ENCODE measurements around the gene ZFP3. TPM values are rescaled to one million over a fixed set of nuclear protein-coding genes. Genes with fewer than 3 reads are reported as not detected.
"Not testable (repeated sequence)": the region's sequence is repeated elsewhere in the genome, so short reads cannot be mapped to it uniquely, and the experiment has no call there.

Gene ZFP3
- total RNA-seq, 1 donor from 2014 or later: 0.83 TPM

DNA sequence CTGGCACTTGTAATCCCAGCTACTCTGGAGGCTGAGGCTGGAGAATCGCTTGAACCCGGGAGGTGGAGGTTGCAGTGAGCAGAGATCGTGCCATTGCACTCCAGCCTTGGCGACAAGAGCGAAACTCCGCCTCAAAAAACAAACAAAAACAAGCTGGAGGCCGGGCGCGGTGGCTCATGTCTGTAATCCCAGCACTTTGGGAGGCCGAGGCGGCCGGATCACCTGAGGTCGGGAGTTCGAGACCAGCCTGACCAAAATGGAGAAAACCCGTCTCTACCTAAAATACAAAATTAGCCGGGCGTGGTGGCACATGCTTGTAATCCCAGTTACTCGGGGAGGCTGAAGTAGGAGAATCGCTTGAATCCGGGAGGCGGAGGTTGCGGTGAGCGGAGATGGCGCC lies 992 bp upstream of the ZFP3 start:
- DNase-seq (ENCODE audit: low spot score); ATAC-seq: not testable (repeated sequence)

DNA sequence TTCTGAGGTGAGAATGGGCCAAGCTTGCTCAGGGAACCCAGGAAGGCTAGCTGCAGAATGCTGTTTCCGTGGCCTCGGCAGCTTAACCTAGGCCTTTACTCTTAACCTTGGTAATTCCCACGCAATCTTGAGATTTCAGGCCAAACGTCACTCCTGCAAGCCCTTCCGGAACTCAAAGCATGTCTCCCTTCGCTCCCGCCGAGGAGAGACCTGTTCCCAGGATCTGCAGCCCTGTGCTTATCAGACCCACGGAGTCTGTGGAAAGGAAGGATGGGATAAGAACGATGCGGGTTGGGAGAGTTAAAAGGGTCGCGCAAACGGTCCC lies 524 bp upstream of the ZFP3 start:
- DNase-seq (ENCODE audit: low spot score) (no peak), ATAC-seq (peak; percentile 24)

- DNase-seq (ENCODE audit: low spot score) (no peak), ATAC-seq (no peak)
Measured at GRCh38 chr17:5080591-5080990, 2.3 kb downstream of the ZFP3 start.

DNA sequence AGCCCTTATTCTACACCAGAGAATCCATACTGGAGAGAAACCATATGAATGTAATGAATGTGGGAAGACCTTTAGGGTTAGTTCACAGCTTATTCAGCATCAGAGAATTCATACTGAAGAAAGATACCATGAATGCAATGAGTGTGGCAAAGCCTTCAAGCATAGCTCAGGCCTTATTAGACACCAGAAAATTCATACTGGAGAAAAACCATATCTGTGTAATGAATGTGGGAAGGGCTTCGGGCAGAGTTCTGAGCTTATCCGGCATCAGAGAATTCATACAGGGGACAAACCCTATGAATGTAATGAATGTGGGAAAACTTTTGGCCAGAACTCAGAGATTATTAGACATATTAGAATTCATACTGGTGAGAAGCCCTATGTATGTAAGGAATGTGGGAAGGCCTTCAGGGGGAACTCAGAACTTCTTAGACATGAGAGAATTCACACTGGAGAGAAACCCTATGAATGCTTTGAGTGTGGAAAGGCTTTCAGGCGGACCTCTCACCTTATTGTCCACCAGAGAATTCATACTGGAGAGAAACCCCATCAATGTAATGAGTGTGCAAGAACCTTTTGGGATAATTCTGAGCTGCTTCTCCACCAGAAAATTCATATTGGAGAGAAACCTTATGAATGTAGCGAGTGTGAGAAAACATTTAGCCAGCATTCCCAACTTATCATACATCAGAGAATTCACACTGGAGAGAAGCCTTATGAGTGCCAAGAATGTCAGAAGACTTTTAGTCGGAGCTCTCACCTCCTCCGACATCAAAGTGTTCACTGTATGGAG lies 14.1 kb downstream of the ZFP3 start:
- DNase-seq (ENCODE audit: low spot score) (no peak), ATAC-seq (no peak)

DNA sequence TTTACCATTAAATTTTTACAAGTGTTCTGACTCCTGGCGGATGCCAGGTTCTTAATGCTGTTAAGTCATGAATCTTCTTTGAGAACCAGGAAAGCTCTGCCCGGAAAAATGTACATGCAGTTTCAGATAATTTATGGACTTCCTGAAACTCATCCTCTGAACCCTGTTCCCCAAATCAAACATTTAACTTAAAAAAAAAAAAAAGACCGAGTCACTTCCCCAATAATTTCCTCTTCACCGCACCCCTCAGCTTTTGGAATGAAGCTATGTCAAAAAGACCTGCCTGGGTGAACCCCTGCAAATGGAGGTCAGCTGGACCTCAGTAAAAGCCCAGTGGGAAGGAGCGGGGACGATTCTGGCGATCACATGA lies 18.4 kb downstream of the ZFP3 start:
- no peak for DNase-seq (ENCODE audit: low spot score)

DNA sequence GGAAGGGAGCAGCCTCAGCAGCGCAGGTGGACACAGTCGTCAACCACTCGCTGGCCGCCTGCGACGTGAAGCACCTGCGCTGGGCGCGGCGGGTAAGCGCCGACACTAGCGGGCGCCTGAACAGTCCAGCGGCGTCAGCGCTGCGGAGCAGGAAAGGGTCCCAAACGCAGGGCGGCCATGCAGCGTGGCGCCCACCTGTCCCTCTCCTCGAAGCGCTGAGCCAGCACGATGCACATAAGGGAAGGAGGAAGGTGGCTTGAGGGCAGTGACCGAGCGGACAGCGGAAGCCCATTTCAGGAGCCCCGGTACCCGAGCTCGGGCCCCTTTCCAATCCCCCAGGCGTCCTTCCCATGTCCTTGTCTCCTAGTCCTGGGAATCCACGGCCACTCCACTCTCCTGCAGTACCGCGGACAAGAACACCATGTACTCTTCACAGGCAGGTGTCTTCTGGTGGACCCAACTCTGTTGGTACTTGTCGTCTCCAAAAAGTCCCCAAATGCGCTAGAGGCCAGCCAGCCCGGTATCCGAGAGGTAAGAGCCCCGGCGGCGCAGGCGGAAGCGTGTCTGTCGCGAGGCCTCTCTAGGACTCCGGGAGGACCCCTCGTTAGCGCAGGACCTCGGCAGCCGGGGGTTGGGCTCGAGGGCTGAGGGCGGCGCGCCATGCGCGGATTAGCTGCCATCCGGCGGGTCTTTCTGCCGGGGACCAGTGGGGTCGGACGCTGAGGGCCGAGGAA lies 19.0 kb downstream of the ZFP3 start:
- DNase-seq (ENCODE audit: low spot score): peak; percentile 51
- peak; percentile 70 for ATAC-seq

More for the DNA sequence above, 18.4 kb downstream of the ZFP3 start:
- no peak for ATAC-seq

DNA sequence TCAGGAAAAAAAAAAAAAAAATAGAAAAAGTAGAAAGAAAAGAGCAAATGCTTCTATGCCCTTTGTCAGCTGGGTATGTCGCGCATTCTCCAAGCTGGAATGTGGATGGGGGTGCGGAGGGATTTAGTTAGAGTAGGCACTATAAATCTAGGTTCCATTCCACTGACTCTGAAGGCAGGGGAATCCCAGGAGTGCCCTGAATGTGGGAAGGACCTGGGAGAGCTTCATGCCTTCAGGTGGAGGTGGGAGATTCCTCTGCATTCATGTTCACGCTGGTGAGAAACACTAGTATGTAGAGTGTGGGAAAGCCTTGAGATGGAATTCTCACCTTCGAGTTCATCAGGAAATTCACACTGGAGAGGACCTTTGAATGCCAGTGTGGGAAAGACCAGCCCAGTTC lies 21.0 kb downstream of the ZFP3 start:
- DNase-seq (ENCODE audit: low spot score) (no peak), ATAC-seq (no peak)

- DNase-seq (ENCODE audit: low spot score) (no peak), ATAC-seq (no peak)
Measured at GRCh38 chr17:5100832-5101231, 22.6 kb downstream of the ZFP3 start.

- DNase-seq (ENCODE audit: low spot score) (no peak), ATAC-seq (no peak)
Measured at GRCh38 chr17:5110816-5111215, 32.5 kb downstream of the ZFP3 start.

GRCh38 chr17:5111402-5112204 lies 33.3 kb downstream of the ZFP3 start, which contains the start of gene ZNF232:
ZNF232 (minus strand) TSS chr17:5111878; CDS start chr17:5111822, 56 bp downstream.
- ATAC-seq (peak; percentile 98), DNase-seq (ENCODE audit: low spot score) (peak; percentile 97)

- ATAC-seq: no peak
- DNase-seq (ENCODE audit: low spot score): no peak
Measured at GRCh38 chr17:5115673-5116651, 37.7 kb downstream of the ZFP3 start, which contains the start of gene USP6. USP6 (plus strand) TSS chr17:5116032; CDS start chr17:5130368, 14,336 bp downstream.

DNA sequence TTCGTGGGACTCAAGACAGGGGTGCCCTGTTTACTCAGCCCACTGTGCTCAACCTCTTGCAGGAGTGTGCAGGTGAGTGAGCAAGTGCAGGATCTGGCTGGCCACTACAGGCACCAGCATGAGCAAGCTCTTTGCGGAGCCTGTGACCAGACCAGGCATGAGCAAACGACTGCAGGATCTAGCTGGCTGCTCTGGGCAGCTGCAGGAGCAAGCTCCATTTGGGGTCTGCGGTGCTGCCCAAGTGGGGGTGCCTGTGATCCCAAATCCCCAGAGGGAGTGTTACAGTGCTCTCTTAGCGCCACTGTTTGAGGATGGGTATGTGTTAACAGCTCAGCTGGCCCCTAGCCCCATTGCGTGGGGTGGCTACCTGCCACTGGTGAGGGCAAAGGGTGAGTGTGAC lies 40.0 kb downstream of the ZFP3 start:
- no peak for ATAC-seq
- DNase-seq (ENCODE audit: low spot score): no peak

- ATAC-seq (no peak), DNase-seq (ENCODE audit: low spot score) (no peak)
Measured at GRCh38 chr17:5120036-5120435, 41.8 kb downstream of the ZFP3 start.

DNA sequence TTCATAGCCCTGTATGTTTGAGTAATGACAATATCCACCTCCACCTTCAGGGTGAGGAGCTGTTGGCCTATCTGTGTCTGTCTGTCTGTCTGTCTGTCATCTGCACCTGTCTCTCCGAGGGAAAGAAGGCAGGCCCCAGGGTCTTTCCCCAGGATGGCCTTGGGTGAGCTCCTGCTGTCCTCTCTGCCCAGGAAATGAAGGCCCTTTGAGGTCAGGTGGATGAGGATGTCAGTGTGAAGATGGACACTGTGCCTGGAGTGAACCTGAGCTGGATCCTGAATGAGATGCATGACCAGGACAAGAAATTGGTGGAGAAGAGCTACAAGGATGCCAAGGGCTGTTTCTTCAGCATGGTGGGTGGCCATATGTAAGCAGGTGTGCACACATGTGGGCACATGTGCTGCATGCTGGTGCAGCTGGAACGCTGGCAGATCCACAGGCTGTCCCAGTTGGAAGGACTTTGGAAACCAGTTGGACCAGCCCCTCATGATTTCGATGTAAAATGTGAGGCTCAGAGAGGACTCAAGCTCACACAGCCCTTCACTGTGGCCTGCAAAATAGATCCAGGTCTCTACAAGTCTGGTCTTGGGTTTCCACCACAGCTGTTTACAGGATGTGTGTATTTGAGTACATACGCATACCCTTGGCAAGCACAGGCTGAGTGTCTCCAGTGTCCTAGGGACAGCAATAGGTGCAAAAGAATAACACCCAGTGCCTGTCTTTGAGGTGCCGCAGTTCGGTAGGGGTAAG lies 42.3 kb downstream of the ZFP3 start:
- DNase-seq (ENCODE audit: low spot score); ATAC-seq: not testable (repeated sequence)

GRCh38 chr17:5121186-5121841 lies 43.0 kb downstream of the ZFP3 start:
- ATAC-seq: no peak
- DNase-seq (ENCODE audit: low spot score): peak; percentile 36

GRCh38 chr17:5122056-5122455 lies 43.8 kb downstream of the ZFP3 start:
- ATAC-seq: not testable (repeated sequence)
- peak; percentile 18 for DNase-seq (ENCODE audit: low spot score)

DNA sequence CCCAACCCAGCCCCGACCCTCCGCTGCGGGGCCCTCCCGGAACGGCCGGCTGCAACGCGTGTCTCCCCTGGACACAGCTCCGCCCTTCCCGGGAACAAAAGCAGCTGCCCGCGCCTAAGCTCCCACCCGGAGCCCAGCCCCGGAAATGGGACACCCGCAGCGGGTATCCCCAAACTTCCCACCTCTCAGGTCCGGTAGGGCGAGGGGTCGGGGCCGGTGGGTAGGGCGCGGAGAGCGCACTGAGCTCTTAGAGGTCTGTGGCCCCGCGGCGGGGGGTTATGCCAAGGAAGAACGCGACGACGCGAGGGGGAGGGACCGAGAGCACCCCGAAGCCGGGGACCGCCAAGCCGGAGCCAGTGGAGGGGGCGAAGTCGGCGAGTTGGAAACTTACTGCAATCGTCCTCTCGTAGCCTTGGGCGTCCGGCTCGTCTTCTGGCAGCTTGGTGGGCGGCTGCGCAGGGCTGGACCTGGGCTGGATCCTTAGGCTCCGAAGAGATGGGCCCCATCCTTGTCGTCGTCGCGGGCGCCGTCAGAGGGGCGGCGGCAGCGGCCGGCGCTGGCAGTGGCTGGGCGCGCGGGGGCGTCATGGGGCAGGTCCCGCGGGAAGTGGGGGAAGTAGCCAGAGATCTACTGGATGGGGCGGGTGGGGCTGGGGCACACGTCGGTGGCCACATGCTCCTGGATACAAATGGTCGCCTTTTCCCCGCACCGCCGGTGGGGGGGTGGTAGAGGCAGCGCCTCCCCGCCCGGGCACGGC lies 44.5 kb downstream of the ZFP3 start:
- DNase-seq (ENCODE audit: low spot score): peak; percentile 38
- peak; percentile 54 for ATAC-seq
